SK-N-SH treated with all-trans-retinoic acid at 6 μM for 48 hours (cell line): ENCODE measurements around the gene PAQR8.

Experiments
- ATAC-seq: fragments of 200-7000 bp; cut with Tn5 transposase; 3 replicates; pipeline ENCODE4 v1.9.1; 2020; ENCODE audit warnings: mild to moderate bottlenecking, moderate library complexity
- ARNTL ChIP-seq: fragments of 450-650 bp; formaldehyde crosslinking; IDR thresholded peaks from 2 replicates; pipeline ENCODE4 v1.5.0; 2020; ENCODE audit warnings: low read depth, mild to moderate bottlenecking, moderate library complexity, borderline replicate concordance
- CSDC2 ChIP-seq: fragments of 250-450 bp; sonication (Bioruptor Pico); IDR thresholded peaks from 2 replicates; pipeline ENCODE4 v1.5.0; 2020; ENCODE audit warnings: mild to moderate bottlenecking, moderate library complexity
- CSRNP3 ChIP-seq: fragments of 250-450 bp; sonication (Bioruptor Pico); IDR thresholded peaks from 2 replicates; pipeline ENCODE4 v1.5.1; 2021; ENCODE audit warnings: mild to moderate bottlenecking, moderate library complexity
- ESRRG ChIP-seq: fragments of 250-450 bp; sonication (Bioruptor Pico); IDR thresholded peaks from 2 replicates; pipeline ENCODE4 v1.6.1; 2021; ENCODE audit warnings: mild to moderate bottlenecking
- GLIS3 ChIP-seq: fragments of 250-450 bp; sonication (Bioruptor Pico); IDR thresholded peaks from 2 replicates; pipeline ENCODE4 v1.5.0; 2020; ENCODE audit warnings: mild to moderate bottlenecking, moderate library complexity
- OSR1 ChIP-seq: fragments of 250-450 bp; sonication (Bioruptor Pico); IDR thresholded peaks from 2 replicates; pipeline ENCODE4 v1.8.0; 2022; ENCODE audit warnings: moderate library complexity, mild to moderate bottlenecking, inconsistent platforms
- PATZ1 ChIP-seq: fragments of 250-450 bp; sonication (Bioruptor Pico); IDR thresholded peaks from 2 replicates; pipeline ENCODE4 v1.8.0; 2020; ENCODE audit warnings: mild to moderate bottlenecking, moderate library complexity, borderline replicate concordance
- POU6F1 ChIP-seq: fragments of 250-450 bp; sonication (Bioruptor Pico); IDR thresholded peaks from 2 replicates; pipeline ENCODE4 v1.8.0; 2021; ENCODE audit warnings: low read depth, mild to moderate bottlenecking, moderate library complexity, borderline replicate concordance
- PPARA ChIP-seq: fragments of 250-450 bp; sonication (Bioruptor Pico); IDR thresholded peaks from 2 replicates; pipeline ENCODE4 v1.5.0; 2020; ENCODE audit warnings: mild to moderate bottlenecking, borderline replicate concordance
- RARB ChIP-seq: fragments of 250-450 bp; sonication (Bioruptor Pico); IDR thresholded peaks from 2 replicates; pipeline ENCODE4 v1.8.0; 2021; ENCODE audit warnings: mild to moderate bottlenecking, moderate library complexity
- SNAI2 ChIP-seq: fragments of 250-450 bp; sonication (Bioruptor Pico); IDR thresholded peaks from 2 replicates; pipeline ENCODE4 v1.5.0; 2020; ENCODE audit warnings: mild to moderate bottlenecking, moderate library complexity
- TCF4 ChIP-seq: fragments of 250-450 bp; sonication (Bioruptor Pico); IDR thresholded peaks from 2 replicates; pipeline ENCODE4 v1.8.0; 2021; ENCODE audit warnings: mild to moderate bottlenecking, moderate library complexity, borderline replicate concordance
- TSHZ2 ChIP-seq: fragments of 250-450 bp; sonication (Bioruptor Pico); IDR thresholded peaks from 2 replicates; pipeline ENCODE4 v1.5.0; 2020; ENCODE audit warnings: mild to moderate bottlenecking, moderate library complexity
- ZC3H10 ChIP-seq: fragments of 250-450 bp; sonication (Bioruptor Pico); IDR thresholded peaks from 2 replicates; pipeline ENCODE4 v1.5.1; 2021; ENCODE audit warnings: mild to moderate bottlenecking, moderate library complexity
- ZFP3 ChIP-seq: fragments of 250-450 bp; sonication (Bioruptor Pico); IDR thresholded peaks from 2 replicates; pipeline ENCODE4 v1.5.0; 2020; ENCODE audit warnings: mild to moderate bottlenecking, moderate library complexity
- ZFP30 ChIP-seq: fragments of 450-650 bp; formaldehyde crosslinking; IDR thresholded peaks from 2 replicates; pipeline ENCODE4 v1.5.0; 2022; ENCODE audit warnings: mild to moderate bottlenecking, moderate library complexity
- ZNF565 ChIP-seq: fragments of 450-650 bp; formaldehyde crosslinking; conservative IDR thresholded peaks from 2 replicates; pipeline ENCODE4 v1.5.0; 2020; ENCODE audit warnings: low read depth, mild to moderate bottlenecking, moderate library complexity
- ZNF70 ChIP-seq: fragments of 450-650 bp; formaldehyde crosslinking; IDR thresholded peaks from 2 replicates; pipeline ENCODE4 v1.5.0; 2020; ENCODE audit warnings: mild to moderate bottlenecking, moderate library complexity
- ZNF8 ChIP-seq: fragments of 450-650 bp; formaldehyde crosslinking; IDR thresholded peaks from 2 replicates; pipeline ENCODE4 v1.5.0; 2020; ENCODE audit warnings: mild to moderate bottlenecking, moderate library complexity

PAQR8 gene

GRCh38 chr6:52341561-52342260 lies 20.2 kb upstream of the PAQR8 start:
- ATAC-seq, result no peak
- TF ChIP-seq GLIS3, result no peak
- TF ChIP-seq TSHZ2 (CRISPR knock-in tag), result no peak
- TF ChIP-seq ZC3H10 (CRISPR knock-in tag), result no peak
- no peak for TF ChIP-seq ARNTL (CRISPR knock-in tag)
- no peak for TF ChIP-seq PPARA (CRISPR knock-in tag)
- no peak for TF ChIP-seq CSDC2 (CRISPR knock-in tag)
- no peak for TF ChIP-seq ZNF70 (CRISPR knock-in tag)
- TF ChIP-seq TCF4 (CRISPR knock-in tag), result no peak
- TF ChIP-seq CSRNP3 (CRISPR knock-in tag), result no peak
- no peak for TF ChIP-seq ZFP3 (CRISPR knock-in tag)
- no peak for TF ChIP-seq RARB (CRISPR knock-in tag)
- TF ChIP-seq ZNF565, result no peak
- TF ChIP-seq POU6F1 (CRISPR knock-in tag), result no peak
- TF ChIP-seq SNAI2 (CRISPR knock-in tag), result no peak
- no peak for TF ChIP-seq PATZ1 (CRISPR knock-in tag)

- ATAC-seq, result no peak
- no peak for TF ChIP-seq TCF4 (CRISPR knock-in tag)
- no peak for TF ChIP-seq ESRRG
- no peak for TF ChIP-seq ZFP30 (CRISPR knock-in tag)
- no peak for TF ChIP-seq ZFP3 (CRISPR knock-in tag)
- TF ChIP-seq PPARA (CRISPR knock-in tag), result no peak
- no peak for TF ChIP-seq ZNF565
- no peak for TF ChIP-seq ZC3H10 (CRISPR knock-in tag)
- no peak for TF ChIP-seq ZNF8 (CRISPR knock-in tag)
- no peak for TF ChIP-seq CSRNP3 (CRISPR knock-in tag)
- TF ChIP-seq RARB (CRISPR knock-in tag), result no peak
- TF ChIP-seq POU6F1 (CRISPR knock-in tag), result no peak
- TF ChIP-seq OSR1 (CRISPR knock-in tag), result no peak
- TF ChIP-seq TSHZ2 (CRISPR knock-in tag), result no peak
- no peak for TF ChIP-seq ZNF70 (CRISPR knock-in tag)
- no peak for TF ChIP-seq GLIS3
Measured at GRCh38 chr6:52345311-52345710, 16.6 kb upstream of the PAQR8 start.
